K562 (cell line): ENCODE results near the gene ACACB. TPM values are rescaled to one million over a fixed set of nuclear protein-coding genes. Genes with fewer than 3 reads are reported as not detected.

Source experiments
- ATAC-seq: fragments of 200-7000 bp; cut with Tn5 transposase; 3 replicates; pipeline ENCODE4 v1.9.1; 2020; ENCODE audit warnings: moderate library complexity
- BruUV-seq: library from RNA; stranded (reverse); fragments of 400-500 nt; replicated peaks from 2 replicates; lab custom pipeline; 2021; lab: Mats Ljungman, UMichigan
- CTCF ChIA-PET: fragments of 300-600 bp; formaldehyde crosslinking; extraction: SDS; loops from one replicate; lab custom pipeline; 2021; ENCODE audit warnings: low intra/inter-chr PET ratio; lab: Yijun Ruan, JAX
- POLR2A ChIA-PET: fragments of 300-600, 350-650 bp; sonication (Branson Sonifier 250); formaldehyde crosslinking; extraction: SDS; loops from one replicate; lab custom pipeline; 2021; ENCODE audit warnings: antibody characterized with exemption, inconsistent platforms; lab: Yijun Ruan, JAX
- DNase-seq, 4 experiments: peaks; one replicate each; pipeline versions ENCODE4 v3.0.0 to v3.0.0-alpha.2; 2011 to 2018; ENCODE audit warnings: low spot score in 3 of 4, mixed read lengths in 3 of 4; ENCODE audit errors: extremely low read depth in 1 of 4
- FAIRE-seq: peaks from 2 replicates; lab custom pipeline; 2011; peaks lifted over from hg19 to GRCh38; lab: Jason Lieb, UNC
- H2AFZ ChIP-seq: 2 replicates; pipeline ENCODE4 v1.6.0; 2011; ENCODE audit warnings: low read depth, low read length, control low read depth, inconsistent platforms
- H3K27ac ChIP-seq: fragments of 200-600 bp; 3 replicates; pipeline ENCODE4 v1.8.0; 2011; ENCODE audit warnings: low read depth, mild to moderate bottlenecking, control low read depth, inconsistent platforms, low read length, moderate library complexity, mixed read lengths; ENCODE audit errors: extremely low read depth
- H3K27me3 ChIP-seq, 2 experiments: fragments of 300-600 bp in 1 of 2; 2 replicates in 1 of 2; 3 replicates in 1 of 2; pipeline versions ENCODE4 v1.6.0 to v1.8.0; 2011; ENCODE audit warnings: inconsistent platforms in 2 of 2, low read length in 2 of 2, mild to moderate bottlenecking in 1 of 2, mixed read lengths in 1 of 2, moderate library complexity in 1 of 2; ENCODE audit not compliant: control insufficient read depth in 2 of 2, insufficient read depth in 2 of 2
- H3K36me3 ChIP-seq: fragments of 300-600 bp; 3 replicates; pipeline ENCODE4 v1.8.0; 2011; ENCODE audit warnings: mild to moderate bottlenecking, low read length, inconsistent platforms; ENCODE audit not compliant: control insufficient read depth, insufficient read depth
- H3K4me1 ChIP-seq, 2 experiments: fragments of 200-600 bp in 1 of 2; replicated peaks in 1 of 2; 2 replicates in 1 of 2; 3 replicates in 1 of 2; pipeline versions ENCODE4 v1.5.1 to v1.8.0; 2011; ENCODE audit warnings: inconsistent platforms in 2 of 2, low read length in 2 of 2, mild to moderate bottlenecking in 1 of 2, mixed read lengths in 1 of 2, moderate library complexity in 1 of 2; ENCODE audit not compliant: control insufficient read depth in 2 of 2, insufficient read depth in 2 of 2
- H3K4me2 ChIP-seq: 2 replicates; pipeline ENCODE4 v1.6.1; 2011; ENCODE audit warnings: low read length, control low read depth, inconsistent platforms, mixed read lengths; ENCODE audit not compliant: insufficient read depth
- H3K4me3 ChIP-seq: fragments of 200-600 bp; sonication (generic), shearing (Covaris generic); 2 replicates; pipeline ENCODE4 v1.5.1; 2016; ENCODE audit warnings: control low read depth, inconsistent platforms
- H3K79me2 ChIP-seq: fragments of 200-600 bp; 3 replicates; pipeline ENCODE4 v1.8.0; 2011; ENCODE audit warnings: low read length, inconsistent platforms; ENCODE audit not compliant: control insufficient read depth, insufficient read depth
- H3K9ac ChIP-seq, 2 experiments: 2 replicates each; pipeline versions ENCODE4 v1.6.0 to v1.6.1; 2011; ENCODE audit warnings: low read depth in 2 of 2, low read length in 2 of 2, control low read depth in 1 of 2, inconsistent platforms in 1 of 2, mild to moderate bottlenecking in 1 of 2, mixed read lengths in 1 of 2; ENCODE audit not compliant: insufficient read depth in 1 of 2
- H3K9me1 ChIP-seq: one replicate; pipeline ENCODE4 v1.6.0; 2011; ENCODE audit warnings: inconsistent platforms, mild to moderate bottlenecking, low read length, moderate library complexity; ENCODE audit not compliant: control insufficient read depth, insufficient read depth
- H3K9me3 ChIP-seq: replicated peaks from 2 replicates; pipeline ENCODE4 v1.5.1; 2011; ENCODE audit warnings: low read depth, low read length, inconsistent platforms; ENCODE audit not compliant: control insufficient read depth, insufficient read depth
- H4K20me1 ChIP-seq: replicated peaks from 2 replicates; pipeline ENCODE4 v1.6.1; 2011; ENCODE audit warnings: low read length, inconsistent platforms, mixed read lengths; ENCODE audit not compliant: control insufficient read depth, insufficient read depth
- NFIX ChIP-seq: fragments of 250-450 bp; sonication (Bioruptor Pico); IDR thresholded peaks from 2 replicates; pipeline ENCODE4 v1.4.0; 2020; ENCODE audit warnings: low read depth, mild to moderate bottlenecking, moderate library complexity
- PATZ1 ChIP-seq: fragments of 250-450 bp; sonication (Bioruptor Pico); IDR thresholded peaks from 2 replicates; pipeline ENCODE4 v1.5.0; 2020; ENCODE audit warnings: mild to moderate bottlenecking, borderline replicate concordance
- RBM25 ChIP-seq: fragments of 200-400 bp; formaldehyde crosslinking; IDR thresholded peaks from 2 replicates; pipeline ENCODE4 v1.6.1; 2018; ENCODE audit warnings: low read length, low read depth, moderate library complexity; ENCODE audit not compliant: severe bottlenecking
- WGBS: fragments of 100-300 bp; shearing (Covaris generic); methylation state at CpG from one replicate; pipeline ENCODE4 v1.1.6; 2016; ENCODE audit warnings: low coverage, mixed read lengths; ENCODE audit not compliant: insufficient coverage; ENCODE audit errors: missing lambda C conversion rate; 5-methylcytosine and 5-hydroxymethylcytosine counted together
- in situ Hi-C: fragments of 300-500 bp; cut with MboI; formaldehyde crosslinking; loops from 4 replicates; pipeline ENCODE4 v1.15.0; 2018; ENCODE audit warnings: inconsistent platforms, mixed read lengths
- intact Hi-C: fragments of 100-400 bp; cut with micrococcal nuclease; formaldehyde crosslinking; loops from 2 replicates; pipeline ENCODE4 v1.14.2; 2022
- polyA plus RNA-seq, 8 experiments: library from polyadenylated mRNA; depleted of rRNA in 4 of 8; stranded (reverse) in 5 of 8; unstranded in 3 of 8; fragments of >200 nt; fragmentation: Nextera tagmentation in 2 of 8; fragmentation: Illumina TruSeq in 1 of 8; extraction: Ambion mirVana in 2 of 8; extraction: Trizol in 1 of 8; gene quantifications; 2 replicates each; pipeline versions ENCODE4 v1.2.1 to v1.2.3, GENCODE V29; 2011 to 2014; ENCODE audit warnings: inconsistent platforms in 1 of 8, missing spikeins in 1 of 8
- total RNA-seq, 7 experiments: library from RNA; depleted of rRNA in 6 of 7; stranded (reverse); fragments of >200 nt in 6 of 7; fragmentation: Illumina TruSeq in 2 of 7; extraction: Trizol in 2 of 7; gene quantifications; 2 replicates each; pipeline versions ENCODE4 v1.2.1 to v1.2.3, GENCODE V29; 2011 to 2021; ENCODE audit warnings: low replicate concordance in 1 of 7
- TF ChIP-seq, protein P1 (sequence below): fragments of 450-650 bp; IDR thresholded peaks from 2 replicates; pipeline ENCODE4 v1.6.1; 2016; ENCODE audit warnings: low read depth
- TF ChIP-seq, protein P2 (sequence below): sonication (generic); formaldehyde crosslinking; IDR thresholded peaks from 2 replicates; pipeline ENCODE4 v1.8.0; 2022; ENCODE audit warnings: missing genetic modification reagents, mild to moderate bottlenecking, moderate library complexity, borderline replicate concordance

Gene ACACB
- total and polyA plus RNA-seq, 9 of the 15 experiments (the other 6 are each of a cell fraction or from before 2014, with no cell fraction given): 0.10 to 2.5 (median 0.83) TPM

GRCh38 chr12:109124878-109125648, 8.7 kb downstream of the ACACB start (continued):
- TF ChIP-seq PATZ1: no peak

- no peaks in the 10 kb centered on the region for H3K4me1 ChIP-seq
- CTCF ChIA-PET: no interaction called here
- H3K36me3 ChIP-seq: no peaks in the 10 kb centered on the region
- no peak overlapping the region for H3K4me3 ChIP-seq
- 0% methylated on average over 7 of the region's 7 CpGs for WGBS
- H3K9ac ChIP-seq: no peak overlapping the region
- intact Hi-C loops: no loop called here
- H3K9me1 ChIP-seq: no peaks in the 10 kb centered on the region
- no peak for FAIRE-seq
- H3K27me3 ChIP-seq: peaks cover 14 to 43% of the 10 kb centered on the region in 2 experiments; a peak in 4 of 5 replicates
- H3K27ac ChIP-seq: no peak overlapping the region
- ATAC-seq: no peak
- no peak overlapping the region for H2AFZ ChIP-seq
- TF ChIP-seq, protein P1, sequence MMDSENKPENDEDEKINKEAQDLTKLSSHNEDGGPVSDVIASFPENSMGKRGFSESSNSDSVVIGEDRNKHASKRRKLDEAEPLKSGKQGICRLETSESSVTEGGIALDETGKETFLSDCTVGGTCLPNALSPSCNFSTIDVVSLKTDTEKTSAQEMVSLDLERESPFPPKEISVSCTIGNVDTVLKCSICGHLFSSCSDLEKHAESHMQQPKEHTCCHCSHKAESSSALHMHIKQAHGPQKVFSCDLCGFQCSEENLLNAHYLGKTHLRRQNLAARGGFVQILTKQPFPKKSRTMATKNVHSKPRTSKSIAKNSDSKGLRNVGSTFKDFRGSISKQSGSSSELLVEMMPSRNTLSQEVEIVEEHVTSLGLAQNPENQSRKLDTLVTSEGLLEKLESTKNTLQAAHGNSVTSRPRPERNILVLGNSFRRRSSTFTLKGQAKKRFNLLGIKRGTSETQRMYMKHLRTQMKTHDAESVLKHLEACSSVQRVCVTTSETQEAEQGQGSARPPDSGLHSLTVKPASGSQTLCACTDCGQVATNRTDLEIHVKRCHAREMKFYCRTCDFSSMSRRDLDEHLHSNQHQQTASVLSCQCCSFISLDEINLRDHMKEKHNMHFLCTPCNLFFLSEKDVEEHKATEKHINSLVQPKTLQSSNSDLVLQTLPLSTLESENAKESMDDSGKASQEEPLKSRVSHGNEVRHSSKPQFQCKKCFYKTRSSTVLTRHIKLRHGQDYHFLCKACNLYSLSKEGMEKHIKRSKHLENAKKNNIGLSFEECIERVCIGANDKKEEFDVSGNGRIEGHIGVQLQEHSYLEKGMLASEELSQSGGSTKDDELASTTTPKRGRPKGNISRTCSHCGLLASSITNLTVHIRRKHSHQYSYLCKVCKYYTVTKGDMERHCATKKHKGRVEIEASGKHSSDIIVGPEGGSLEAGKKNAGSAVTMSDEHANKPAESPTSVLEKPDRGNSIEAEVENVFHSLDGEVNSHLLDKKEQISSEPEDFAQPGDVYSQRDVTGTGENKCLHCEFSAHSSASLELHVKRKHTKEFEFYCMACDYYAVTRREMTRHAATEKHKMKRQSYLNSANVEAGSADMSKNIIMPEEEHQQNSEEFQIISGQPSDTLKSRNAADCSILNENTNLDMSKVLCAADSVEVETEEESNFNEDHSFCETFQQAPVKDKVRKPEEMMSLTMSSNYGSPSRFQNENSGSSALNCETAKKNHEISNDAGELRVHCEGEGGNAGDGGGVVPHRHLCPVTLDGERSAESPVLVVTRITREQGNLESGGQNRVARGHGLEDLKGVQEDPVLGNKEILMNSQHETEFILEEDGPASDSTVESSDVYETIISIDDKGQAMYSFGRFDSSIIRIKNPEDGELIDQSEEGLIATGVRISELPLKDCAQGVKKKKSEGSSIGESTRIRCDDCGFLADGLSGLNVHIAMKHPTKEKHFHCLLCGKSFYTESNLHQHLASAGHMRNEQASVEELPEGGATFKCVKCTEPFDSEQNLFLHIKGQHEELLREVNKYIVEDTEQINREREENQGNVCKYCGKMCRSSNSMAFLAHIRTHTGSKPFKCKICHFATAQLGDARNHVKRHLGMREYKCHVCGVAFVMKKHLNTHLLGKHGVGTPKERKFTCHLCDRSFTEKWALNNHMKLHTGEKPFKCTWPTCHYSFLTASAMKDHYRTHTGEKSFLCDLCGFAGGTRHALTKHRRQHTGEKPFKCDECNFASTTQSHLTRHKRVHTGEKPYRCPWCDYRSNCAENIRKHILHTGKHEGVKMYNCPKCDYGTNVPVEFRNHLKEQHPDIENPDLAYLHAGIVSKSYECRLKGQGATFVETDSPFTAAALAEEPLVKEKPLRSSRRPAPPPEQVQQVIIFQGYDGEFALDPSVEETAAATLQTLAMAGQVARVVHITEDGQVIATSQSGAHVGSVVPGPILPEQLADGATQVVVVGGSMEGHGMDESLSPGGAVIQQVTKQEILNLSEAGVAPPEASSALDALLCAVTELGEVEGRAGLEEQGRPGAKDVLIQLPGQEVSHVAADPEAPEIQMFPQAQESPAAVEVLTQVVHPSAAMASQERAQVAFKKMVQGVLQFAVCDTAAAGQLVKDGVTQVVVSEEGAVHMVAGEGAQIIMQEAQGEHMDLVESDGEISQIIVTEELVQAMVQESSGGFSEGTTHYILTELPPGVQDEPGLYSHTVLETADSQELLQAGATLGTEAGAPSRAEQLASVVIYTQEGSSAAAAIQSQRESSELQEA: no peak
- no peak for TF ChIP-seq NFIX (CRISPR knock-in tag)
- peak; percentile 57 for TF ChIP-seq RBM25
- TF ChIP-seq, protein P2, sequence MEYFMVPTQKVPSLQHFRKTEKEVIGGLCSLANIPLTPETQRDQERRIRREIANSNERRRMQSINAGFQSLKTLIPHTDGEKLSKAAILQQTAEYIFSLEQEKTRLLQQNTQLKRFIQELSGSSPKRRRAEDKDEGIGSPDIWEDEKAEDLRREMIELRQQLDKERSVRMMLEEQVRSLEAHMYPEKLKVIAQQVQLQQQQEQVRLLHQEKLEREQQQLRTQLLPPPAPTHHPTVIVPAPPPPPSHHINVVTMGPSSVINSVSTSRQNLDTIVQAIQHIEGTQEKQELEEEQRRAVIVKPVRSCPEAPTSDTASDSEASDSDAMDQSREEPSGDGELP: no peak
- TF ChIP-seq, all 486 proteins: peak for 1
- POLR2A ChIA-PET: no interaction called here
- in situ Hi-C loops: no loop called here
- Histone ChIP-seq H3K79me2 (no peaks in the 10 kb centered on the region), H3K4me2 (no peak overlapping the region), H4K20me1 (peaks cover 4% of the 10 kb centered on the region; the same call in 1 of the 2 replicates), H3K9me3 (no peaks in the 10 kb centered on the region)
- BruUV-seq: no TSS peak
- DNase-seq: no peak
These were observed 9.4 kb downstream of the ACACB start for GRCh38 chr12:109125791-109126190.
